Endothelial cell of umbilical vein (primary cell): Measurements from ENCODE around the gene CPD. TPM values are rescaled to one million over a fixed set of nuclear protein-coding genes. Genes with fewer than 3 reads are reported as not detected.
"Not testable (repeated sequence)": the region's sequence is repeated elsewhere in the genome, so short reads cannot be mapped to it uniquely, and the experiment has no call there.

ENCODE experiments used
- BruUV-seq: library from RNA; stranded (reverse); fragments of 400-500 nt; replicated peaks from 2 replicates; lab custom pipeline; 2021; lab: Mats Ljungman, UMichigan
- CTCF ChIA-PET: fragments of 300-600, 350-600 bp; sonication (Branson Sonifier 250); formaldehyde crosslinking; loops from one replicate; lab custom pipeline; 2021; ENCODE audit warnings: antibody characterized with exemption, inconsistent platforms; lab: Charles Lee
- POLR2A ChIA-PET: fragments of 300-600, 350-600 bp; sonication (Branson Sonifier 250); formaldehyde crosslinking; loops from one replicate; lab custom pipeline; 2021; ENCODE audit warnings: antibody characterized with exemption, inconsistent platforms; lab: Charles Lee
- DNase-seq: peaks from one replicate; pipeline ENCODE4 v3.0.0-alpha.2; 2011; ENCODE audit warnings: low read depth, low spot score
- FAIRE-seq: peaks from 2 replicates; lab custom pipeline; 2011; peaks lifted over from hg19 to GRCh38; lab: Jason Lieb, UNC
- H2AFZ ChIP-seq: 2 replicates; pipeline ENCODE4 v1.6.0; 2012; ENCODE audit warnings: low read depth, low read length, control low read depth, inconsistent platforms
- H3K27ac ChIP-seq: 2 replicates; pipeline ENCODE4 v1.5.1; 2011; ENCODE audit warnings: low read depth, mild to moderate bottlenecking, control low read depth, low read length, moderate library complexity; ENCODE audit not compliant: insufficient read depth
- H3K27me3 ChIP-seq, 2 experiments: 2 replicates each; pipeline versions ENCODE4 v1.6.0 to v1.6.1; 2011; ENCODE audit warnings: low read length in 2 of 2, mixed read lengths in 1 of 2; ENCODE audit not compliant: control insufficient read depth in 2 of 2, insufficient read depth in 2 of 2
- H3K36me3 ChIP-seq, 2 experiments: 2 replicates in 1 of 2; 3 replicates in 1 of 2; pipeline ENCODE4 v1.5.1; 2011; ENCODE audit warnings: low read length in 2 of 2, mild to moderate bottlenecking in 1 of 2, moderate library complexity in 1 of 2; ENCODE audit not compliant: control insufficient read depth in 2 of 2, insufficient read depth in 2 of 2; ENCODE audit errors: extremely low read depth in 1 of 2
- H3K4me1 ChIP-seq: 3 replicates; pipeline ENCODE4 v1.5.1; 2011; ENCODE audit warnings: mild to moderate bottlenecking, low read length; ENCODE audit not compliant: control insufficient read depth, insufficient read depth; ENCODE audit errors: extremely low read depth
- H3K4me2 ChIP-seq: 2 replicates; pipeline ENCODE4 v1.6.1; 2011; ENCODE audit warnings: low read length, control low read depth, mixed read lengths; ENCODE audit not compliant: insufficient read depth
- H3K4me3 ChIP-seq, 3 experiments: fragments of 200-600 bp in 1 of 3; sonication (generic), shearing (Covaris generic) in 1 of 3; replicated peaks in 1 of 3; 2 replicates each; pipeline ENCODE4 v1.5.1; 2011 to 2016; ENCODE audit warnings: control low read depth in 3 of 3, low read length in 3 of 3, mild to moderate bottlenecking in 2 of 3, inconsistent platforms in 1 of 3, low read depth in 1 of 3, moderate library complexity in 1 of 3; ENCODE audit not compliant: insufficient read depth in 1 of 3
- H3K79me2 ChIP-seq: 2 replicates; pipeline ENCODE4 v1.6.0; 2012; ENCODE audit warnings: low read length, inconsistent platforms; ENCODE audit not compliant: control insufficient read depth, insufficient read depth
- H3K9ac ChIP-seq: replicated peaks from 2 replicates; pipeline ENCODE3; 2011; ENCODE audit warnings: low read length, control low read depth; ENCODE audit not compliant: insufficient read depth; ENCODE audit errors: extremely low read depth
- H3K9me1 ChIP-seq: replicated peaks from 3 replicates; pipeline ENCODE4 v1.6.0; 2011; ENCODE audit warnings: mild to moderate bottlenecking, low read length; ENCODE audit not compliant: control insufficient read depth, insufficient read depth; ENCODE audit errors: extremely low read depth
- H3K9me3 ChIP-seq: replicated peaks from 2 replicates; pipeline ENCODE4 v1.5.1; 2012; ENCODE audit warnings: low read length, inconsistent platforms; ENCODE audit not compliant: control insufficient read depth, insufficient read depth
- H4K20me1 ChIP-seq: replicated peaks from 2 replicates; pipeline ENCODE3; 2011; ENCODE audit warnings: mild to moderate bottlenecking, low read length; ENCODE audit not compliant: control insufficient read depth, insufficient read depth; ENCODE audit errors: extremely low read depth
- GATA2 ChIP-seq: IDR thresholded peaks from 2 replicates; pipeline ENCODE4 v1.7.0; 2011; ENCODE audit warnings: low read depth, mild to moderate bottlenecking, moderate library complexity, mixed read lengths, low read length; ENCODE audit not compliant: insufficient read length, insufficient read depth
- MYC ChIP-seq: IDR thresholded peaks from one replicate; pipeline ENCODE4 v1.6.1; 2011; ENCODE audit warnings: mild to moderate bottlenecking, low read depth, low read length
- dilution Hi-C: fragments of 300-500 bp; cut with MboI; formaldehyde crosslinking; loops from one replicate; pipeline ENCODE4 v1.15.0; 2019; ENCODE audit warnings: low sequenced_read_pairs; ENCODE audit not compliant: extremely low pct_ligation_motif_present
- intact Hi-C: fragments of 100-400 bp; cut with micrococcal nuclease; formaldehyde crosslinking; loops from one replicate; pipeline ENCODE4 v1.10.0; 2022
- polyA plus RNA-seq, 4 experiments: library from polyadenylated mRNA; depleted of rRNA in 3 of 4; stranded (reverse) in 3 of 4; unstranded in 1 of 4; fragments of >200 nt; gene quantifications; 2 replicates each; pipeline versions ENCODE4 v1.2.1 to v1.2.3, GENCODE V29; 2011 to 2012; ENCODE audit warnings: missing spikeins in 1 of 4
- total RNA-seq: library from RNA; stranded (reverse); gene quantifications from 2 replicates; pipeline ENCODE4 v1.2.3, GENCODE V29; 2021

CPD gene
- total and polyA plus RNA-seq, 2 donors (not counting 3 experiments of a cell fraction or from before 2014, with no cell fraction given): 18.3 to 63.6 TPM

DNA sequence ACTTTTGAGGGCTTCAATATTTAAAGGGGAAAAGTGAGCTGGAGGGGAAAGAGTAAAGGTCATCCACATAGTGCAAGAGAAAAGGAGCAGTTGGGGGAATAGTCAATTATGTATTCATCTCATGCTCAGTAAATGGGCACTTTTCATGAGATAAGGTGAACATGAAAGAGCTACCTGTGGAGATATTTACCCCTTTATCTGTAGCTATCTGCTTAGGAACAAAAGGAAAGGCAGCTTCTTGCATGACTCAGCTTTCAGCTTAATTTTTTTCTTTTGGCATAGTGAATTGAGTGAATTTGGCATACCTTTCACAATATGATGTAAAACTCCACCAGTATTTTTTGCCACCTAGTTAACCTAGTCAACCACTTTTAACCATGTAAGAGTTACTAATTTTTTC is 26.4 kb downstream of the CPD start:
- dilution Hi-C loops: no loop called here
- no peak overlapping the region for H3K4me3 ChIP-seq
- no peak overlapping the region for H3K27ac ChIP-seq
- FAIRE-seq: no peak
- H2AFZ ChIP-seq: no peak overlapping the region
- no peak for TF ChIP-seq MYC
- TF ChIP-seq GATA2: no peak
- peaks cover 2% of the 10 kb centered on the region for H3K9me1 ChIP-seq
- CTCF ChIA-PET: interaction anchor here (1.4 to 1.8 kb wide), 3 partner anchors 11 to 64 kb away, joined by 5 to 9 read pairs (median 6); no protein-coding TSS in a partner anchor
- no peaks in the 10 kb centered on the region for H3K27me3 ChIP-seq
- no peaks in the 10 kb centered on the region for H4K20me1 ChIP-seq
- POLR2A ChIA-PET: no interaction called here
- no peak for DNase-seq
- no peaks in the 10 kb centered on the region for H3K79me2 ChIP-seq
- no peaks in the 10 kb centered on the region for H3K36me3 ChIP-seq
- intact Hi-C loops: no loop called here
- H3K4me2 ChIP-seq: no peak overlapping the region
- no TSS peak for BruUV-seq
- no peaks in the 10 kb centered on the region for H3K9me3 ChIP-seq
- no peak overlapping the region for H3K9ac ChIP-seq
- H3K4me1 ChIP-seq: no peaks in the 10 kb centered on the region

DNA sequence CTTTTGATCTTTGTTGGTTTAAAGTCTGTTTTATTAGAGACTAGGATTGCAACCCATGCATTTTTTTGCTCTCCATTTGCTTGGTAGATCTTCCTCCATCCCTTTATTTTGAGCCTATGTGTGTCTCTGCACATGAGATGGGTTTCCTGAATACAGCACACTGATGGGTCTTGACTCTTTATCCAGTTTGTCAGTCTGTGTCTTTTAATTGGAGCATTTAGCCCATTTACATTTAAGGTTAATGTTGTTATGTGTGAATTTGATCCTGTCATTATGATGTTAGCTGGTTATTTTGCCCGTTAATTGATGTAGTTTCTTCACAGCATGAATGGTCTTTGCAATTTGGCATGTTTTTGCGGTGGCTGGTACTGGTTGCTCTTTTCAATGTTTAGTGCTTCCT is 31.9 kb downstream of the CPD start:
- POLR2A ChIA-PET, H3K27ac ChIP-seq, H3K36me3 ChIP-seq, DNase-seq, CTCF ChIA-PET, H2AFZ ChIP-seq, H3K4me1 ChIP-seq, H3K27me3 ChIP-seq, intact Hi-C loops, H3K79me2 ChIP-seq, H4K20me1 ChIP-seq, H3K9me3 ChIP-seq, H3K4me2 ChIP-seq, BruUV-seq, dilution Hi-C loops, H3K9ac ChIP-seq, FAIRE-seq, H3K4me3 ChIP-seq, H3K9me1 ChIP-seq: not testable (repeated sequence)

DNA sequence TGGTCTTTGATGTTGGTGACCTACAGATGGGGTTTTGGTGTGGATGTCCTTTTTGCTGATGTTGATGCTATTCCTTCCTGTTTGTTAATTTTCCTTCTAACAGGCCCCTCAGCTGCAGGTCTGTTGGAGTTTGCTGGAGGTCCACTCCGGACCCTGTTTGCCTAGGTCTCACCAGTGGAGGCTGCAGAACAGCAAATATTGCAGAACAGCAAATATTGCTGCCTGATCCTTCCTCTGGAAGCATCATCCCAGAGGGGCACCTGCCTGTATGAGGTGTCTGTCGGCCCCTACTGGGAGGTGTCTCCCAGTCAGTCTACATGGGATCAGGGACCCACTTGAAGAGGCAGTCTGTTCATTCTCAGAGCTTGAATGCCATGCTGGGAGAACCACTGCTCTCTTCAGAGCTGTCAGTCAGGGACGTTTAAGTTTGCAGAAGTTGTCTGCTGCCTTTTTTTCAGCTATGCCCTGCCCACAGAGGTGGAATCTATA is 33.3 kb downstream of the CPD start:
- H3K27me3 ChIP-seq, H3K9me1 ChIP-seq, H3K4me1 ChIP-seq, H3K79me2 ChIP-seq, H3K9ac ChIP-seq, H3K27ac ChIP-seq, CTCF ChIA-PET, H2AFZ ChIP-seq, intact Hi-C loops, H3K9me3 ChIP-seq, FAIRE-seq, BruUV-seq, H3K4me2 ChIP-seq, DNase-seq, POLR2A ChIA-PET, H3K4me3 ChIP-seq, dilution Hi-C loops, H3K36me3 ChIP-seq, H4K20me1 ChIP-seq: not testable (repeated sequence)
